Retinal pigment epithelial cell (primary cell): ENCODE data around the gene ORAI3.
A peak's percentile ranks its signal among the peaks of the same experiment; 100 is the strongest.

ENCODE experiments used
- DNase-seq: peaks from one replicate; pipeline ENCODE4 v3.0.0-alpha.2; 2010; ENCODE audit warnings: low read depth
- H3K4me3 ChIP-seq: 2 replicates; pipeline ENCODE4 v1.5.1; 2011; ENCODE audit warnings: mild to moderate bottlenecking, low read length, control low read depth, moderate library complexity
- CTCF ChIP-seq: conservative IDR thresholded peaks from 2 replicates; pipeline ENCODE4 v1.5.1; 2011; ENCODE audit warnings: low read depth, low read length, control low read depth, inconsistent platforms

Gene ORAI3

GRCh38 chr16:30954993-30955392 is 6.1 kb downstream of the ORAI3 start:
- H3K4me3 ChIP-seq = no peak overlapping the region
- no peak for TF ChIP-seq CTCF
- DNase-seq = no peak

- peak; percentile 58 for DNase-seq
- peak; percentile 38 for TF ChIP-seq CTCF
- peak overlapping the region; percentile 91 for H3K4me3 ChIP-seq
Measured at GRCh38 chr16:30956601-30957455, 8.0 kb downstream of the ORAI3 start.

- peak within 1 kb of the TSS; percentile 91 for H3K4me3 ChIP-seq
- DNase-seq = peak; percentile 84
- TF ChIP-seq CTCF = no peak
Measured at GRCh38 chr16:30957456-30958174, 8.7 kb downstream of the ORAI3 start, which contains the start of gene SETD1A. SETD1A (plus strand) TSS chr16:30957754; CDS start chr16:30958732, 978 bp downstream.

- no peak for DNase-seq
- no peak for TF ChIP-seq CTCF
- H3K4me3 ChIP-seq = peak overlapping the region; percentile 91
Measured at GRCh38 chr16:30958175-30959079, 9.6 kb downstream of the ORAI3 start.

GRCh38 chr16:30961384-30961783 is 12.5 kb downstream of the ORAI3 start:
- DNase-seq = no peak
- TF ChIP-seq CTCF = no peak
- H3K4me3 ChIP-seq = no peak overlapping the region

- DNase-seq = no peak
- TF ChIP-seq CTCF = no peak
- H3K4me3 ChIP-seq = no peak overlapping the region
Measured at GRCh38 chr16:30963925-30964511, 15.2 kb downstream of the ORAI3 start.
